HepG2 (cell line): ENCODE data around the gene RPS14. TPM values are rescaled to one million over a fixed set of nuclear protein-coding genes. Genes with fewer than 3 reads are reported as not detected.

Experiments
- FOXA3 ChIP-seq: IDR thresholded peaks from 2 replicates; pipeline ENCODE4 v1.6.1; 2016; ENCODE audit warnings: missing genetic modification reagents, missing compliant biosample characterization
- JUN ChIP-seq: sonication (generic); formaldehyde crosslinking; IDR thresholded peaks from 2 replicates; pipeline ENCODE4 v1.4.0; 2020; ENCODE audit warnings: mild to moderate bottlenecking, missing genetic modification reagents
- SNAI1 ChIP-seq: sonication (generic); formaldehyde crosslinking; IDR thresholded peaks from 2 replicates; pipeline ENCODE4 v1.5.0; 2020; ENCODE audit warnings: mild to moderate bottlenecking, missing genetic modification reagents, borderline replicate concordance
- YY1 ChIP-seq: IDR thresholded peaks from 2 replicates; pipeline ENCODE4 v1.6.1; 2011; ENCODE audit warnings: low read length, low read depth, moderate library complexity, mild to moderate bottlenecking; ENCODE audit not compliant: insufficient read depth, insufficient replicate concordance
- ZNF549 ChIP-seq: sonication (generic); formaldehyde crosslinking; IDR thresholded peaks from 2 replicates; pipeline ENCODE4 v1.5.0; 2020; ENCODE audit warnings: missing genetic modification reagents
- ZNF557 ChIP-seq: sonication (generic); formaldehyde crosslinking; IDR thresholded peaks from 2 replicates; pipeline ENCODE4 v1.4.0; 2020; ENCODE audit warnings: missing genetic modification reagents
- ZNF562 ChIP-seq: sonication (generic); formaldehyde crosslinking; IDR thresholded peaks from 2 replicates; pipeline ENCODE4 v1.8.0; 2022; ENCODE audit warnings: missing genetic modification reagents, borderline replicate concordance
- ZNF607 ChIP-seq: sonication (generic); formaldehyde crosslinking; IDR thresholded peaks from 2 replicates; pipeline ENCODE4 v1.5.1; 2020; ENCODE audit warnings: missing genetic modification reagents, mild to moderate bottlenecking, borderline replicate concordance
- ZSCAN9 ChIP-seq: IDR thresholded peaks from 2 replicates; pipeline ENCODE4 v1.6.1; 2016; ENCODE audit warnings: borderline replicate concordance
- polyA plus RNA-seq, 8 experiments: library from polyadenylated mRNA; depleted of rRNA in 3 of 8; stranded (reverse) in 7 of 8; unstranded in 1 of 8; fragments of >200 nt; fragmentation: Illumina TruSeq in 4 of 8; extraction: Trizol in 4 of 8; gene quantifications; 2 replicates each; pipeline versions ENCODE4 v1.2.1 to v1.2.3, GENCODE V29; 2011 to 2016; ENCODE audit warnings: low read depth in 4 of 8, missing spikeins in 1 of 8, mixed read lengths in 1 of 8; ENCODE audit not compliant: insufficient read depth in 1 of 8
- total RNA-seq, 5 experiments: library from RNA; depleted of rRNA; stranded (reverse); fragments of >200 nt; fragmentation: Illumina TruSeq; extraction: Trizol; gene quantifications; 2 replicates each; pipeline ENCODE4 v1.2.3, GENCODE V29; 2016; ENCODE audit warnings: low read depth in 1 of 5
- TF ChIP-seq, protein P1 (sequence below): sonication (generic); formaldehyde crosslinking; IDR thresholded peaks from 2 replicates; pipeline ENCODE4 v1.5.0; 2020; ENCODE audit warnings: mild to moderate bottlenecking, missing genetic modification reagents
- TF ChIP-seq, protein P2 (sequence below): sonication (generic); formaldehyde crosslinking; conservative IDR thresholded peaks from 2 replicates; pipeline ENCODE4 v1.5.0; 2020; ENCODE audit warnings: missing genetic modification reagents
- TF ChIP-seq, protein P3 (sequence below): sonication (generic); formaldehyde crosslinking; IDR thresholded peaks from 2 replicates; pipeline ENCODE4 v1.5.1; 2020; ENCODE audit warnings: mild to moderate bottlenecking, missing genetic modification reagents, moderate library complexity
- TF ChIP-seq, protein P4 (sequence below): sonication (generic); formaldehyde crosslinking; IDR thresholded peaks from 2 replicates; pipeline ENCODE4 v1.4.0; 2020; ENCODE audit warnings: missing genetic modification reagents, borderline replicate concordance

The RPS14 gene
- total and polyA plus RNA-seq, 2 of the 13 experiments (the other 11 are each of a cell fraction or from before 2014, with no cell fraction given): 2,116 to 3,295 TPM

DNA sequence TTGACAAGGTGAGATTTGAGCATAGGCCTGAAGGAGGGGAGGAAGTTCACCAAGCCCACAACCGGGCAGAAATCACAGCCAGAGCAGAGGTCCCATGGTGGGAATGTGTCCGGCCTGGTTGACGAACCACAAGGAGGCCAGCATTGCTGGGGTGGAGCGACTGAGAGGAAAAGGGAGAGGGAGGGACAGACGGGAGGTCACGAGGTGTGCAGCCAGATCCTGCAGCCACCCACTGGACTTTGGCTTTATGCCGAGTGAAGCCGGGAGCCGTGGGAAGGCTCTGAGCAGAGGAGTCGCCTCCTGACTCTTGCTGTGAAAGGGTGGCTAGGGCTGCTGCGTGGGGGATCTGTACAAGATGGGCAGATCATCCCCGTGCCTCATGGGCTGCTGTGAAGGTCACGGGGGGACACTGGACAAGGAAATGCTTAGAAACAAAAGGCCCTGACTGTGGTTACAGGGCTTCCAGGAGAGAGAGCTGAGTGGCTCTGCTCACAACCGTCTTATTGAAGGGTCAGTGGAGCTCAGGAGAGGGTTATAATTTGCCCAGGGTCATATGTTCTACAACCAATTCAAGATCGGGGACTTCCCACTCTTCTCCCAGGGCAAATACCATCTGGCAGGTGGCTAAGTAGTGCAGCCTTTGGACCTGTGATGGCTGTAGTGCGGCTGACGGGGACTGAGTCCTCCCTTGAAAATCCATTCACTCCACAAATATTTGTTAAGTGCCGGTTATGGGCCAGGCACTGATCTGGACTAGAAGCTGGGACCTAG is 21.2 kb downstream of the RPS14 start (continued):
- TF ChIP-seq, protein P1, sequence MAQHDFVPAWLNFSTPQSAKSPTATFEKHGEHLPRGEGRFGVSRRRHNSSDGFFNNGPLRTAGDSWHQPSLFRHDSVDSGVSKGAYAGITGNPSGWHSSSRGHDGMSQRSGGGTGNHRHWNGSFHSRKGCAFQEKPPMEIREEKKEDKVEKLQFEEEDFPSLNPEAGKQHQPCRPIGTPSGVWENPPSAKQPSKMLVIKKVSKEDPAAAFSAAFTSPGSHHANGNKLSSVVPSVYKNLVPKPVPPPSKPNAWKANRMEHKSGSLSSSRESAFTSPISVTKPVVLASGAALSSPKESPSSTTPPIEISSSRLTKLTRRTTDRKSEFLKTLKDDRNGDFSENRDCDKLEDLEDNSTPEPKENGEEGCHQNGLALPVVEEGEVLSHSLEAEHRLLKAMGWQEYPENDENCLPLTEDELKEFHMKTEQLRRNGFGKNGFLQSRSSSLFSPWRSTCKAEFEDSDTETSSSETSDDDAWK: no peak
- TF ChIP-seq, protein P2, sequence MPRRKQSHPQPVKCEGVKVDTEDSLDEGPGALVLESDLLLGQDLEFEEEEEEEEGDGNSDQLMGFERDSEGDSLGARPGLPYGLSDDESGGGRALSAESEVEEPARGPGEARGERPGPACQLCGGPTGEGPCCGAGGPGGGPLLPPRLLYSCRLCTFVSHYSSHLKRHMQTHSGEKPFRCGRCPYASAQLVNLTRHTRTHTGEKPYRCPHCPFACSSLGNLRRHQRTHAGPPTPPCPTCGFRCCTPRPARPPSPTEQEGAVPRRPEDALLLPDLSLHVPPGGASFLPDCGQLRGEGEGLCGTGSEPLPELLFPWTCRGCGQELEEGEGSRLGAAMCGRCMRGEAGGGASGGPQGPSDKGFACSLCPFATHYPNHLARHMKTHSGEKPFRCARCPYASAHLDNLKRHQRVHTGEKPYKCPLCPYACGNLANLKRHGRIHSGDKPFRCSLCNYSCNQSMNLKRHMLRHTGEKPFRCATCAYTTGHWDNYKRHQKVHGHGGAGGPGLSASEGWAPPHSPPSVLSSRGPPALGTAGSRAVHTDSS: no peak
- TF ChIP-seq ZNF549 (CRISPR knock-in tag) (no peak), YY1 (no peak), ZSCAN9 (CRISPR knock-in tag) (0 out of 2 replicates have a peak, but pooled peaks have one; percentile 15), SNAI1 (CRISPR knock-in tag) (no peak), ZNF607 (CRISPR knock-in tag) (no peak), ZNF562 (CRISPR knock-in tag) (no peak), JUN (CRISPR knock-in tag) (no peak), FOXA3 (CRISPR knock-in tag) (peak; percentile 53), ZNF557 (CRISPR knock-in tag) (no peak)
- TF ChIP-seq, protein P3, sequence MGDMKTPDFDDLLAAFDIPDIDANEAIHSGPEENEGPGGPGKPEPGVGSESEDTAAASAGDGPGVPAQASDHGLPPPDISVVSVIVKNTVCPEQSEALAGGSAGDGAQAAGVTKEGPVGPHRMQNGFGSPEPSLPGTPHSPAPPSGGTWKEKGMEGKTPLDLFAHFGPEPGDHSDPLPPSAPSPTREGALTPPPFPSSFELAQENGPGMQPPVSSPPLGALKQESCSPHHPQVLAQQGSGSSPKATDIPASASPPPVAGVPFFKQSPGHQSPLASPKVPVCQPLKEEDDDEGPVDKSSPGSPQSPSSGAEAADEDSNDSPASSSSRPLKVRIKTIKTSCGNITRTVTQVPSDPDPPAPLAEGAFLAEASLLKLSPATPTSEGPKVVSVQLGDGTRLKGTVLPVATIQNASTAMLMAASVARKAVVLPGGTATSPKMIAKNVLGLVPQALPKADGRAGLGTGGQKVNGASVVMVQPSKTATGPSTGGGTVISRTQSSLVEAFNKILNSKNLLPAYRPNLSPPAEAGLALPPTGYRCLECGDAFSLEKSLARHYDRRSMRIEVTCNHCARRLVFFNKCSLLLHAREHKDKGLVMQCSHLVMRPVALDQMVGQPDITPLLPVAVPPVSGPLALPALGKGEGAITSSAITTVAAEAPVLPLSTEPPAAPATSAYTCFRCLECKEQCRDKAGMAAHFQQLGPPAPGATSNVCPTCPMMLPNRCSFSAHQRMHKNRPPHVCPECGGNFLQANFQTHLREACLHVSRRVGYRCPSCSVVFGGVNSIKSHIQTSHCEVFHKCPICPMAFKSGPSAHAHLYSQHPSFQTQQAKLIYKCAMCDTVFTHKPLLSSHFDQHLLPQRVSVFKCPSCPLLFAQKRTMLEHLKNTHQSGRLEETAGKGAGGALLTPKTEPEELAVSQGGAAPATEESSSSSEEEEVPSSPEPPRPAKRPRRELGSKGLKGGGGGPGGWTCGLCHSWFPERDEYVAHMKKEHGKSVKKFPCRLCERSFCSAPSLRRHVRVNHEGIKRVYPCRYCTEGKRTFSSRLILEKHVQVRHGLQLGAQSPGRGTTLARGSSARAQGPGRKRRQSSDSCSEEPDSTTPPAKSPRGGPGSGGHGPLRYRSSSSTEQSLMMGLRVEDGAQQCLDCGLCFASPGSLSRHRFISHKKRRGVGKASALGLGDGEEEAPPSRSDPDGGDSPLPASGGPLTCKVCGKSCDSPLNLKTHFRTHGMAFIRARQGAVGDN: peak; percentile 77
- TF ChIP-seq, protein P4, sequence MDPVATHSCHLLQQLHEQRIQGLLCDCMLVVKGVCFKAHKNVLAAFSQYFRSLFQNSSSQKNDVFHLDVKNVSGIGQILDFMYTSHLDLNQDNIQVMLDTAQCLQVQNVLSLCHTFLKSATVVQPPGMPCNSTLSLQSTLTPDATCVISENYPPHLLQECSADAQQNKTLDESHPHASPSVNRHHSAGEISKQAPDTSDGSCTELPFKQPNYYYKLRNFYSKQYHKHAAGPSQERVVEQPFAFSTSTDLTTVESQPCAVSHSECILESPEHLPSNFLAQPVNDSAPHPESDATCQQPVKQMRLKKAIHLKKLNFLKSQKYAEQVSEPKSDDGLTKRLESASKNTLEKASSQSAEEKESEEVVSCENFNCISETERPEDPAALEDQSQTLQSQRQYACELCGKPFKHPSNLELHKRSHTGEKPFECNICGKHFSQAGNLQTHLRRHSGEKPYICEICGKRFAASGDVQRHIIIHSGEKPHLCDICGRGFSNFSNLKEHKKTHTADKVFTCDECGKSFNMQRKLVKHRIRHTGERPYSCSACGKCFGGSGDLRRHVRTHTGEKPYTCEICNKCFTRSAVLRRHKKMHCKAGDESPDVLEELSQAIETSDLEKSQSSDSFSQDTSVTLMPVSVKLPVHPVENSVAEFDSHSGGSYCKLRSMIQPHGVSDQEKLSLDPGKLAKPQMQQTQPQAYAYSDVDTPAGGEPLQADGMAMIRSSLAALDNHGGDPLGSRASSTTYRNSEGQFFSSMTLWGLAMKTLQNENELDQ (CRISPR knock-in tag): no peak
